AG20443 (cell line): ENCODE results near the gene SIRT7.

ENCODE experiments used
- DNase-seq: peaks from one replicate; pipeline ENCODE4 v3.0.0; 2012; ENCODE audit warnings: low spot score, mixed read lengths

The SIRT7 gene

GRCh38 chr17:81885869-81886548, 32.0 kb downstream of the SIRT7 start:
- peak; percentile 53 for DNase-seq

- DNase-seq: no peak
Observed at GRCh38 chr17:81885454-81885853, 32.5 kb downstream of the SIRT7 start.

GRCh38 chr17:81884968-81885367, 33.0 kb downstream of the SIRT7 start:
- no peak for DNase-seq

GRCh38 chr17:81884520-81884919, 33.5 kb downstream of the SIRT7 start:
- no peak for DNase-seq

- peak; percentile 1 for DNase-seq
Observed at GRCh38 chr17:81879121-81879520, 38.9 kb downstream of the SIRT7 start.

- no peak for DNase-seq
Observed at GRCh38 chr17:81878294-81878693, 39.7 kb downstream of the SIRT7 start.

GRCh38 chr17:81877569-81877968, 40.4 kb downstream of the SIRT7 start:
- DNase-seq: no peak

GRCh38 chr17:81871387-81872230, 46.4 kb downstream of the SIRT7 start:
- peak; percentile 99 for DNase-seq

GRCh38 chr17:81870981-81871386, 47.0 kb downstream of the SIRT7 start, which contains the start of gene ARHGDIA:
Gene ARHGDIA (minus strand): TSS chr17:81871337. CDS start chr17:81869930, 1,407 bp downstream.
- no peak for DNase-seq

GRCh38 chr17:81870131-81870980, 47.6 kb downstream of the SIRT7 start:
- peak; percentile 49 for DNase-seq

GRCh38 chr17:81869221-81870130, 48.5 kb downstream of the SIRT7 start:
- peak; percentile 62 for DNase-seq

GRCh38 chr17:81868674-81869220, 49.2 kb downstream of the SIRT7 start:
- peak; percentile 75 for DNase-seq

GRCh38 chr17:81867991-81868673, 49.8 kb downstream of the SIRT7 start:
- no peak for DNase-seq

GRCh38 chr17:81867170-81867990, 50.6 kb downstream of the SIRT7 start:
- no peak for DNase-seq

GRCh38 chr17:81866440-81867169, 51.4 kb downstream of the SIRT7 start:
- DNase-seq: no peak

GRCh38 chr17:81865733-81866439, 52.1 kb downstream of the SIRT7 start:
- DNase-seq: no peak

GRCh38 chr17:81865358-81865732, 52.6 kb downstream of the SIRT7 start:
- no peak for DNase-seq
